ENCODE data around the gene ADGRB3. TPM values are rescaled to one million over a fixed set of nuclear protein-coding genes. Genes with fewer than 3 reads are reported as not detected.

The ADGRB3 gene
- total RNA-seq, 1 donor from 2014 or later: 1.5 TPM

GRCh38 chr6:69293471-69293870, 658.4 kb downstream of the ADGRB3 start:
- Histone ChIP-seq H3K27me3 (ENCODE audit: low read depth) (no peaks in the 10 kb centered on the region), H3K9me3 (replicated peaks) (peaks cover under 1% of the 10 kb centered on the region), H3K4me1 (peaks cover 10% of the 10 kb centered on the region), H3K4me3 (no peak overlapping the region), H3K36me3 (no peaks in the 10 kb centered on the region), H3K27ac (replicated peaks) (no peak overlapping the region)
- no peak for DNase-seq
- intact Hi-C loops (cut with micrococcal nuclease): no loop called here
- no peak for TF ChIP-seq CTCF (IDR thresholded peaks at IDR 0.05; ENCODE audit: borderline replicate concordance)

- H3K4me3 ChIP-seq: peak overlapping the region; percentile 16
Measured at GRCh38 chr6:69294407-69294806, 659.3 kb downstream of the ADGRB3 start.

DNA sequence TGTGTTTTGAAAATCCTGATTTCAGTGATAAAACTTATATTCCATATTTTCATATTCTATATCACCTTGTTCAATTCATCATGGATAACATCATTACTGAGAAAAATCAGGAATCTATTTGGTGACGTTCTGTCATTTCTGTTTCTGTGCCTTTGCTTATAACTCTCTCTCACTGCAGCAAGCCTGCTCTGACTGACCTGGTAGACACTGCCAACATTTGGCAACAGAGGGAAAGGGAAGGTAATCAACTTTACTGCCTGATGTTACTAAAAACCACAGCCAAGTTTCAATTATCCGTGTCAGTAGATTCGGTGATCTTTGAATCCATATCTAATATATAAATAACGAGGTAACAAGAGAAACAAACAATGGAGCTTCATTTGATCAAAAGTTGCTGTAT, 659.8 kb downstream of the ADGRB3 start:
- H3K4me1 ChIP-seq: peaks cover 6% of the 10 kb centered on the region
- no peak for DNase-seq
- no peaks in the 10 kb centered on the region for H3K36me3 ChIP-seq
- intact Hi-C loops (cut with micrococcal nuclease): no loop called here
- no peak overlapping the region for H3K27ac ChIP-seq (replicated peaks)
- no peaks in the 10 kb centered on the region for H3K27me3 ChIP-seq (ENCODE audit: low read depth)
- no peaks in the 10 kb centered on the region for H3K9me3 ChIP-seq (replicated peaks)
- H3K4me3 ChIP-seq: peak overlapping the region; percentile 16
- TF ChIP-seq CTCF (IDR thresholded peaks at IDR 0.05; ENCODE audit: borderline replicate concordance): no peak

More at GRCh38 chr6:69294407-69294806, 659.3 kb downstream of the ADGRB3 start:
- TF ChIP-seq CTCF (IDR thresholded peaks at IDR 0.05; ENCODE audit: borderline replicate concordance): no peak
- Histone ChIP-seq H3K9me3 (replicated peaks) (no peaks in the 10 kb centered on the region), H3K27me3 (ENCODE audit: low read depth) (no peaks in the 10 kb centered on the region), H3K36me3 (no peaks in the 10 kb centered on the region), H3K27ac (replicated peaks) (no peak overlapping the region), H3K4me1 (peaks cover 10% of the 10 kb centered on the region)
- DNase-seq: no peak
- intact Hi-C loops (cut with micrococcal nuclease): no loop called here

DNA sequence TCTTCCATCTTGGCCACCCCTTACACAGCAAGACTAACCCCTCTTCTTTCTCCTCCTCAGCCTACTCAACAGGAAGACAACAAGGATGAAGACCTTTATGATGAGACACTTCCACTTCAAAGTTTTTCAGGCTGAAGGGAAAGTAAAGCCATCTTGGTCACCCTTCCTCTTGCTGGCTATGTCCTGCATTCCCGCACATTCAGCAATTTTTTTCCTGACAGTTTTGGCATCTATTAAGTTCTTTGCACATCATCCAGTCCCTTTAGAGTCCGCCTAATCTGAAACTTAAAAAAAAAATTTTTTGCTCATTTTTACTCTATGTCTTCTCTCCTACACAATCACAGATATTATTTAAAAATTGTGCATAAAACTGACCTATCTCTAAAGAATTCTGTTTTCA, 668.3 kb downstream of the ADGRB3 start:
- intact Hi-C loops (cut with micrococcal nuclease): no loop called here
- Histone ChIP-seq H3K9me3 (replicated peaks) (peaks cover 3% of the 10 kb centered on the region), H3K4me1 (peaks cover 7% of the 10 kb centered on the region), H3K36me3 (no peaks in the 10 kb centered on the region), H3K27ac (replicated peaks) (no peak overlapping the region), H3K4me3 (no peak overlapping the region), H3K27me3 (ENCODE audit: low read depth) (no peaks in the 10 kb centered on the region)
- no peak for TF ChIP-seq CTCF (IDR thresholded peaks at IDR 0.05; ENCODE audit: borderline replicate concordance)
- no peak for DNase-seq

DNA sequence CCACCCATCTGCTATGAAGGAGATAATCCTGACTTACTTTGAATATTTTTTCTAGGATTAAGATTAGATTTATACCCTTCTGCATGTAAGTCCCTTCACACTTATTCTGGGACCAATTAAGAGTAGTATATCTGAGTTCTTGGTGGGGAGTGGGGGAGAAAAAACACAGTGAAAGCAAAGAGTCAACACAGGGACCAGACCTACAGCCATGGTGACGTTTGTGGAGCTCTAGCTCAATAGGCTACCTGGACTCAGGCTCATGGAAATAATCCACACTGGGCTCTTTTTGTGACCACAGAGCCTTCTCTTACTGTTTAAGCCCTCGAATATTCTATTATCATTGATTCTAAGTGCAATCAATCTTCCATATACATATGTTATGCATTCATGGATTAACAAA, 670.4 kb downstream of the ADGRB3 start:
- no peak for DNase-seq
- Histone ChIP-seq H3K4me3 (no peak overlapping the region), H3K27ac (replicated peaks) (no peak overlapping the region), H3K27me3 (ENCODE audit: low read depth) (no peaks in the 10 kb centered on the region), H3K4me1 (peaks cover 7% of the 10 kb centered on the region), H3K9me3 (replicated peaks) (peaks cover 6% of the 10 kb centered on the region), H3K36me3 (no peaks in the 10 kb centered on the region)
- intact Hi-C loops (cut with micrococcal nuclease): no loop called here
- no peak for TF ChIP-seq CTCF (IDR thresholded peaks at IDR 0.05; ENCODE audit: borderline replicate concordance)

- H3K4me3 ChIP-seq: no peak overlapping the region
Measured at GRCh38 chr6:69308584-69308983, 673.5 kb downstream of the ADGRB3 start.

More at GRCh38 chr6:69308584-69308983, 673.5 kb downstream of the ADGRB3 start:
- intact Hi-C loops (cut with micrococcal nuclease): no loop called here
- Histone ChIP-seq H3K27me3 (ENCODE audit: low read depth) (no peaks in the 10 kb centered on the region), H3K27ac (replicated peaks) (no peak overlapping the region), H3K9me3 (replicated peaks) (peaks cover 6% of the 10 kb centered on the region), H3K36me3 (no peaks in the 10 kb centered on the region), H3K4me1 (peaks cover 7% of the 10 kb centered on the region)
- TF ChIP-seq CTCF (IDR thresholded peaks at IDR 0.05; ENCODE audit: borderline replicate concordance): no peak
- no peak for DNase-seq
